Activated T-helper 1 cell treated with anti-CD3 and anti-CD28 coated beads, Interleukin-12 subunit alpha, Interleukin-12 subunit beta, Interleukin-2, Interleukin-4 antibody, amounts not matched to agents 30 ng/mL and 10 ng/mL and 1 ng/mL, durations not matched to agents 14 hours and 24 hours and 36 hours (primary cell): ENCODE data around the gene SMIM31. TPM values are rescaled to one million over a fixed set of nuclear protein-coding genes. Genes with fewer than 3 reads are reported as not detected.

Experiments
- DNase-seq: peaks from one replicate; pipeline ENCODE4 v3.0.0; 2021; ENCODE audit warnings: low spot score
- H3K27ac Mint-ChIP-seq: one replicate; pipeline ENCODE4 v1.8.0; 2021; ENCODE audit warnings: mild to moderate bottlenecking, mixed read lengths
- H3K27me3 Mint-ChIP-seq: one replicate; pipeline ENCODE4 v1.8.0; 2022; ENCODE audit warnings: mild to moderate bottlenecking, moderate library complexity, mixed read lengths; ENCODE audit not compliant: insufficient read depth
- H3K36me3 Mint-ChIP-seq: one replicate; pipeline ENCODE4 v1.8.0; 2021; ENCODE audit warnings: low read depth, mixed read lengths
- H3K4me1 Mint-ChIP-seq: one replicate; pipeline ENCODE4 v1.8.0; 2021; ENCODE audit warnings: low read depth, mixed read lengths
- H3K4me3 Mint-ChIP-seq: one replicate; pipeline ENCODE4 v1.8.0; 2021; ENCODE audit warnings: mild to moderate bottlenecking, moderate library complexity, mixed read lengths
- H3K9me3 Mint-ChIP-seq: one replicate; pipeline ENCODE4 v1.8.0; 2021; ENCODE audit warnings: mixed read lengths
- intact Hi-C: fragments of 100-400 bp; cut with micrococcal nuclease; formaldehyde crosslinking; loops from one replicate; pipeline ENCODE4 v1.15.1; 2024
- total RNA-seq: library from RNA; stranded (reverse); gene quantifications from 2 replicates; pipeline ENCODE4 v1.2.3, GENCODE V29; 2022

SMIM31 gene
- total RNA-seq, 1 donor from 2014 or later = not detected

GRCh38 chr4:164802301-164802901 lies 48.5 kb downstream of the SMIM31 start:
- H3K36me3 Mint-ChIP-seq = no peaks in the 10 kb centered on the region
- H3K27ac Mint-ChIP-seq = no peak overlapping the region
- H3K4me3 Mint-ChIP-seq = no peak overlapping the region
- H3K4me1 Mint-ChIP-seq = no peaks in the 10 kb centered on the region
- intact Hi-C loops = no loop called here
- DNase-seq = no peak
- no peaks in the 10 kb centered on the region for H3K27me3 Mint-ChIP-seq
- no peaks in the 10 kb centered on the region for H3K9me3 Mint-ChIP-seq

DNA sequence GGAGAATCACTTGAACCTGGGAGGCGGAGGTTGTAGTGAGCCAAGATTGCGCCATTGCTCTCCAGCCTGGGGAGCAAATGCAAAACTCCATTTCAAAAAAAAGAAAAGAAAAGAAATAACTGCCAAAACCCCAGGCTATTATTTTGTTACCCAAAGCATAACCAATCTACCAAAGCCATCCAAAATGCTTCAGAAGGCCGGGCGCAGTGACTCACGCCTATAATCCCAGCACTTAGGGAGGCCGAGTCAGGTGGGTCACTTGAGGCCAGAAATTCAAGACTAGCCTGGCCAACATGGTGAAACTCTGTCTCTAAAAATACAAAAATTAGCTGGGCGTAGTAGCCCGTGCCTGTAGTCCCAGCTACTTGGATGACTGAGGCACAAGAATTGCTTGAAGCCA lies 49.8 kb downstream of the SMIM31 start:
- Mint-ChIP-seq H3K4me1 (no peaks in the 10 kb centered on the region), H3K27ac (no peak overlapping the region), H3K36me3 (no peaks in the 10 kb centered on the region), H3K9me3 (no peaks in the 10 kb centered on the region), H3K27me3 (no peaks in the 10 kb centered on the region), H3K4me3 (no peak overlapping the region)
- DNase-seq = no peak
- intact Hi-C loops = no loop called here

DNA sequence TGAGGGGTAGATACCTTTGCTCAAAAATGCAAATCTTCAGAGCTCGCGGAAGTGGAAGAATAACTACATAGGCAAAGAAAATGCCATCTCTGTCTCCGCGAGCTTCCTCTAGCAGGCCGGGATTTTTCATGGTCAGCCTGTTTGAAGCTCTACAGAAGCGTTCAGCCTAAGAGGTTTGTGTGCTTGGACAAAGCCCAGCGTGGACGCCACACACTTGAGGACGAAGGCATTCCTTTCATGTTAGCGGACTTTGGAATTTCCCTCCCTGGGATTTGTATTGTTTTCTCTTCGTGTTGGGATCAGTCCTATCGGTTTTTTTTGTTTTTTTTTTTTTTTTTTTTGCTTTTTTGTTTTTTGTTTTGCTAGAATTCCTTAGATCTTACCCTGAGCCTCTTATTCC lies 53.7 kb downstream of the SMIM31 start:
- H3K27ac Mint-ChIP-seq = no peak overlapping the region
- no peak overlapping the region for H3K4me3 Mint-ChIP-seq
- DNase-seq = no peak
- H3K9me3 Mint-ChIP-seq = no peaks in the 10 kb centered on the region
- intact Hi-C loops = no loop called here
- no peaks in the 10 kb centered on the region for H3K27me3 Mint-ChIP-seq
- H3K4me1 Mint-ChIP-seq = no peaks in the 10 kb centered on the region
- no peaks in the 10 kb centered on the region for H3K36me3 Mint-ChIP-seq

DNA sequence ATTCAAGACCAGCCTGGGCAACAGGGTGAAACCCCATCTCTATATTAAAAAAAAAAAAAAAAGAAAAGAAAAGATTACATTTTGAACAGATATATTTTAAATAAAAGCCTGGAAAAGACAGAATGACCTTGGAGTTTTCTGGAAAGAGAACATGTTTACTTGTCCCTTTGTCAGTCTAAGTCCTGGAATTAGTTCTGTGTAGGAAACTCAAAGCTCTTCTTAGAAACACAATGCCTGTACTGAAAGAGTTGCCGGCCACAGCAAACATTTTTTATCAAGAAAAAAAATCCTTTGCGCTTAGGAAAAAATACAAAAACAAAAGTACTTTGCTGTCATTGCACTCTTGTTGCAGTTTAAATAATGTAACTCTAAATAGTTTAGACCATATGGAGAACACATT lies 59.6 kb downstream of the SMIM31 start:
- DNase-seq = no peak
- intact Hi-C loops = no loop called here
- Mint-ChIP-seq H3K9me3 (no peaks in the 10 kb centered on the region), H3K4me1 (no peaks in the 10 kb centered on the region), H3K27me3 (no peaks in the 10 kb centered on the region), H3K36me3 (no peaks in the 10 kb centered on the region), H3K27ac (no peak overlapping the region), H3K4me3 (no peak overlapping the region)

GRCh38 chr4:164815711-164816110 lies 61.8 kb downstream of the SMIM31 start:
- Mint-ChIP-seq H3K27me3 (no peaks in the 10 kb centered on the region), H3K9me3 (no peaks in the 10 kb centered on the region), H3K4me1 (no peaks in the 10 kb centered on the region), H3K36me3 (no peaks in the 10 kb centered on the region), H3K27ac (no peak overlapping the region), H3K4me3 (no peak overlapping the region)
- DNase-seq = no peak
- intact Hi-C loops = no loop called here

DNA sequence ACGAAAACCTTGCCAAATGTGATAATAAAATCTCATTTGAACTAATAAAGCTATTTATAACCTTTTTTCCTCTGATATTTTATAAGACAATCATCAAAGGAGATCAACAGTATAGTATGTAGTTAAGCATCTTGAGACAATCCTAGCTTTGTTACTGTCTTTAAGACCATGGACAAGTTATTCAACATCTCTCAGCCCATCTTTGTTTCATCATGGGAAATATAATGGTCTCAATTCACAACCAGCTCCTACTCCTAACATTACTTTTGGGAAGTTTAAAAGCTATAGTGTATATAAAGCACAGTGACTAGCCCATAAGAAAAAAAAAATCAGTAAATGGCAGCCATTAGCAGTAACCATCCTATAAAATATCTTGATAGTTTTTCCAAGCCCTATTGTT lies 65.4 kb downstream of the SMIM31 start:
- intact Hi-C loops = no loop called here
- no peaks in the 10 kb centered on the region for H3K4me1 Mint-ChIP-seq

GRCh38 chr4:164821711-164822110 lies 67.8 kb downstream of the SMIM31 start:
- H3K36me3 Mint-ChIP-seq = no peaks in the 10 kb centered on the region
- H3K27me3 Mint-ChIP-seq = no peaks in the 10 kb centered on the region
- intact Hi-C loops = no loop called here
- H3K9me3 Mint-ChIP-seq = no peaks in the 10 kb centered on the region
- no peak overlapping the region for H3K4me3 Mint-ChIP-seq
- no peaks in the 10 kb centered on the region for H3K4me1 Mint-ChIP-seq
- H3K27ac Mint-ChIP-seq = no peak overlapping the region
- DNase-seq = no peak

More for the DNA sequence above, 65.4 kb downstream of the SMIM31 start:
- Mint-ChIP-seq H3K4me3 (no peak overlapping the region), H3K36me3 (no peaks in the 10 kb centered on the region), H3K27ac (no peak overlapping the region), H3K9me3 (no peaks in the 10 kb centered on the region), H3K27me3 (no peaks in the 10 kb centered on the region)
- no peak for DNase-seq

DNA sequence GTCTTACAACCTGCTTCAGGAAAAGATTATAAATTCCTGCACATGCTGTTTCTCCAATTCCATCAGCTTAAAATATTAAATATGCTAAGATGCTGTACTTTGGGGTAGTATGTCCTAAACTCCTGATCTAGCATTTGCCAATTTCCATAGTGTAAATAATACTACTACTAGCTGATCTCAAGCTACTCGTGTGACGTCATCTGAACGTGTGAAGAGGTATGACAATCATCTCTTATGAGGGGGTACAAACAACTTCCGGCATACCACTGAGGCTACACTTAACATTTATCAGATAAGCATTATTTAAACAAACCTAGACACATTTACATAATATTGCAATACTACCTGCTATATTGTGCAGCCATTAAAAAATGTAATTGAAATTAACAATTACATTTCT lies 70.7 kb downstream of the SMIM31 start:
- intact Hi-C loops = no loop called here
- no peak overlapping the region for H3K27ac Mint-ChIP-seq
- H3K36me3 Mint-ChIP-seq = no peaks in the 10 kb centered on the region
- H3K4me3 Mint-ChIP-seq = no peak overlapping the region
- no peak for DNase-seq
- H3K27me3 Mint-ChIP-seq = no peaks in the 10 kb centered on the region
- H3K4me1 Mint-ChIP-seq = no peaks in the 10 kb centered on the region
- no peaks in the 10 kb centered on the region for H3K9me3 Mint-ChIP-seq

GRCh38 chr4:164828955-164829354 lies 75.0 kb downstream of the SMIM31 start:
- intact Hi-C loops = no loop called here
- H3K27me3 Mint-ChIP-seq = no peaks in the 10 kb centered on the region
- H3K4me1 Mint-ChIP-seq = no peaks in the 10 kb centered on the region
- no peak for DNase-seq
- H3K4me3 Mint-ChIP-seq = no peak overlapping the region
- H3K27ac Mint-ChIP-seq = no peak overlapping the region
- no peaks in the 10 kb centered on the region for H3K9me3 Mint-ChIP-seq
- H3K36me3 Mint-ChIP-seq = no peaks in the 10 kb centered on the region

DNA sequence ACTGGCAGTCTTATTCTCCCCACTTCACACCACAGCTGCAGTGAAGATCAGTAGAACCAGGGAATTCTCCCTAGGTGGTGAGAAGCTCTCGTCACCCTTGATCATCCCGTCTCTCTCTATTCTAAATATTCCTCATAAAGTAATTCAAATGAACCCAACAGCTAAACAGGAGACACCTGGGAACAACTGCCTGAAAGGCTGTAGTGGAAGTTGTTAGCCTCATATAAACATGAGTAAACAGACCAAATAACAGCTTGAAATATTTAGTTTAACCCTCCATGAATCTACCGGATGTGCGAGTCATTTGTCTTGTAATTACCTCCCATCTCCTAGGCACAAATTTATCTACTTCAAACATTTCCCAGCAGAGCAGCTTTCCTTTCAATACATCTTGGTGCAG lies 92.6 kb downstream of the SMIM31 start:
- no peak for DNase-seq
- H3K36me3 Mint-ChIP-seq = no peaks in the 10 kb centered on the region
- no peak overlapping the region for H3K27ac Mint-ChIP-seq
- H3K4me1 Mint-ChIP-seq = no peaks in the 10 kb centered on the region
- H3K4me3 Mint-ChIP-seq = no peak overlapping the region
- H3K9me3 Mint-ChIP-seq = no peaks in the 10 kb centered on the region
- H3K27me3 Mint-ChIP-seq = no peaks in the 10 kb centered on the region
- intact Hi-C loops = no loop called here

DNA sequence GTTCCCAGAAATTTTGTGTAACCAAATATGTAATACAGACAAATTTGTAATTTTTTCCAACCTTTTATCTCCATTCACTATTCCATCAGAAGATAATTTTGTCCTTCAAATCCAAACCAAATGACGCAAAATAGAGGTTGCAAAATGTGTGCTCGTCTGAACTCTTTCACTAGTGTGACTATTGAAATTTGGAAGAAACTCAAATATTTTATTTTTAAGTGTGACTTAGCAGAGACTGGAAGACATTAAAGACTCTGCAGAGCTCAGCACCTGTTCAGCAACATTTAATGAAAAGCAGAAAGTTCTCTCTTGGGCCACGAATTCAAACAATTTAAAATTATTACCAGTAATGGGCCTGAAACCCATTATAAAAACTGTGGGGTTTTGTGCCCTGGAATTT lies 93.1 kb downstream of the SMIM31 start:
- Mint-ChIP-seq H3K4me3 (no peak overlapping the region), H3K9me3 (no peaks in the 10 kb centered on the region), H3K27me3 (no peaks in the 10 kb centered on the region), H3K36me3 (no peaks in the 10 kb centered on the region), H3K4me1 (no peaks in the 10 kb centered on the region), H3K27ac (no peak overlapping the region)
- intact Hi-C loops = no loop called here
- no peak for DNase-seq

DNA sequence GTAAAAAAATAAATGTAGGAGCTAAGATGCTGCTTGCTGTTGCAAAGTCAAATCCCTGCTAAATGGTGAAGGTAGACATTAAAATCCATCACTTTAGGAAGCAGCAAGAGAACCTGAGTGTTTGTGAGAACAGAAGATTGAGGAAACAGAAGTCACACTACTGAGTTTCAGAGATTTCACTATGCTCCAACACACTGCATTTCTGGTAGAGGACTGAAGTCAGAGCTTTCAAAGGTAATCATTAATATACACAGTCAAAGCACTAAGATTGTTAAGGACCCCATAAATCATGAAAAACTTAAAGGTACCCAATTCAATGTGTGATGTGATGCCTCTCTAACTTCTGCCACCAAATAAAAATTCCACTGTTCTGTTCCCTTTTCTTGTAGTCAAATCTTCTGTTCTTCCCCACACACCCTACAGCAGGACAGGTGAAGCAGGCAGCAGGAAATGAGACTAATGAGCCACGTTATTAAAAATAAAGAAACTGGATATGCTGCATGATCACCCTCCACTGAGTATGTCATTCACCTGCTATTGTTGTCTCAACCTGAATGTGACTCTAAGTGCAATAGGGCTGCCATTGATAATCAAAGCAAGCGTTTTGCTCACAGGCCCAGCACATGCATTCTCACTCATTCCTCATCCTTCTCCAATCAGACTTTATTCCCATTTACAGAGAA lies 94.2 kb downstream of the SMIM31 start:
- H3K9me3 Mint-ChIP-seq = no peaks in the 10 kb centered on the region
- H3K4me3 Mint-ChIP-seq = no peak overlapping the region
- H3K27ac Mint-ChIP-seq = no peak overlapping the region
- H3K36me3 Mint-ChIP-seq = no peaks in the 10 kb centered on the region
- intact Hi-C loops = no loop called here
- no peaks in the 10 kb centered on the region for H3K27me3 Mint-ChIP-seq
- DNase-seq = no peak
- no peaks in the 10 kb centered on the region for H3K4me1 Mint-ChIP-seq
